NCI-H2081 (cell line): ENCODE measurements around the gene OR1F1.
"Not testable (repeated sequence)": the region's sequence is repeated elsewhere in the genome, so short reads cannot be mapped to it uniquely, and the experiment has no call there.

Experiments used
- DNase-seq, 2 experiments: peaks; one replicate each; lab custom pipeline; 2025; lab: John Stamatoyannopoulos, UW

OR1F1 gene

DNA sequence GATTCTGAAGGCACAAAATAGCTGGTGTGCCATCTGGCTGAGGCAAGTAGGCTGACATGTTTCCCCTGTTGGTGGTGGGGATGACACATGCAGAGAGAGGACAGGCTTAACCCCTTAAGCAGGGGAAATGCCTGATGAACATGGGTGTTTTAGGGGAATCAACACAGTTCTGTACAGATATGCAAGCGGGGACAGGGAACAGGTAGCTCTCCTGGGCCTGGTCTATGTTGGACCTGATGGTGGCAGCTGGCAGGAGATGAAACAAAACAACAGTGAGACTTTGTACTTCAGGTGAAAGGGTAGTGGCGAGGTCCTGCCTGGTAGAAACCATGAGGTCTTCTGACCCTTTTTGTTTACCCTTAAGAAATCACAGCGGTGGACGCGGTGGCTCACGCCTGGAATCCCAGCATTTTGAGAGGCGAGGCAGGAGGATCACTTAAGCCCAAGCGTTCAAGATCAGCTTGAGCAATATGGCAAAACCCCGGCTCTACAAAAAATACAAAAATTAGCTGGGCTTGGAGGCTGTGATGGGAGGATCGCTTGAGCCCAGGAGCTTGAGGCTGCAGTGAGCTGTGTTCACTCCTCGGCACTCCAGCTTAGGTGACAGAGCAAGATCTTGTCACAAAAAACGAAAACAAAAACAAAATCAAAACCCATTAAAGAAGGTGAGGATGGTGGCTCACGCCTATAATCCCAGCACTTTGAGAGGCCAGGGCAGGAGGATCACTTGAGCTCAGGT is 10.5 kb downstream of the OR1F1 start:
- DNase-seq, result no peak

DNA sequence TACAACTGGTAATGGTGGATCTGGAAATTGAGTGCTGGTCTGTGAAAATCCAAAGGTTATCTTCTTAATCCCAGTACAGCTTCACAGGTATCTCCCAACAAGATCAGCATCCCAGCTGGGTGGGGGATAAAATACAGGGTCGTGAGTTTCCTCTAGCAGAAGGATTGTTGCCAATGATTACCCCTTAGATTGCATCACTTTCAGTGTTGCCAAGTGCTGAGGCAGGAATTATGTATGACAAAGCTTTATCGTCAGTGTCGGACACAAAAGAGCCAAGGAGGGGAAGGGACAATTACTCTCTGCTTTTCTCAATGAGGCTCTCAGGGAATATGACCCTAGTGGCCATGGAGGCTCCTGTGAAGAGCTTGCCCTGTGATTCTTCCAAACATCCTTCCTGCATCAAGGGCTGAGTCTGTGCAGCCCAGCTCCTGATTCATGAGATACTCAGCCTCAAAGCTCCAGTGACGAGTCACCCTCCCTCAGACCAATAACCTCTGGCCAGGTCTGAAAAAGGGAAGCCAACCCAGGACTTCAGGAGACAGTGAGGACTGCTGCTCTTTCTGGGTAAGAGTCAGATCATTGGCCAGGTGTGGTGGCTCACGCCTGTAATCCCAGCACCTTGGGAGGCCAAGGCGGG is 15.0 kb downstream of the OR1F1 start:
- DNase-seq, result no peak

DNA sequence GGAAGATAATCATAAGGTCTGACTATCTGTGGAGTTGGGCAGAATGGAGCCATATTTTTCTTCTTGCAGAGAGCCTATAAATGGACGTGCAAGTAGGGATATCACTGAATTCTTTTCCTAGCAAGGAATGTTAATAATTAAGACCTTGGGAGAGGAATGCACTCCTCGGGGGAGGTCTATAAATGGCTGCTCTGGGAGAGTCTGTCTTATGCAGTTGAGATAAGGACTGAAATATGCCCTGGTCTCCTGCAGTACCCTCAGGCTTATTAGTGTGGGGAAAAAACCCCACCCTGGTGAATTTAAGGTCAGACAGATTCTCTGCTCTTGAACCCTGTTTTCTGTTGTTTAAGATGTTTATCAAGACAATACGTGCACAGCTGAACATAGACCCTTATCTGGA is 17.9 kb downstream of the OR1F1 start:
- not testable (repeated sequence) for DNase-seq

DNA sequence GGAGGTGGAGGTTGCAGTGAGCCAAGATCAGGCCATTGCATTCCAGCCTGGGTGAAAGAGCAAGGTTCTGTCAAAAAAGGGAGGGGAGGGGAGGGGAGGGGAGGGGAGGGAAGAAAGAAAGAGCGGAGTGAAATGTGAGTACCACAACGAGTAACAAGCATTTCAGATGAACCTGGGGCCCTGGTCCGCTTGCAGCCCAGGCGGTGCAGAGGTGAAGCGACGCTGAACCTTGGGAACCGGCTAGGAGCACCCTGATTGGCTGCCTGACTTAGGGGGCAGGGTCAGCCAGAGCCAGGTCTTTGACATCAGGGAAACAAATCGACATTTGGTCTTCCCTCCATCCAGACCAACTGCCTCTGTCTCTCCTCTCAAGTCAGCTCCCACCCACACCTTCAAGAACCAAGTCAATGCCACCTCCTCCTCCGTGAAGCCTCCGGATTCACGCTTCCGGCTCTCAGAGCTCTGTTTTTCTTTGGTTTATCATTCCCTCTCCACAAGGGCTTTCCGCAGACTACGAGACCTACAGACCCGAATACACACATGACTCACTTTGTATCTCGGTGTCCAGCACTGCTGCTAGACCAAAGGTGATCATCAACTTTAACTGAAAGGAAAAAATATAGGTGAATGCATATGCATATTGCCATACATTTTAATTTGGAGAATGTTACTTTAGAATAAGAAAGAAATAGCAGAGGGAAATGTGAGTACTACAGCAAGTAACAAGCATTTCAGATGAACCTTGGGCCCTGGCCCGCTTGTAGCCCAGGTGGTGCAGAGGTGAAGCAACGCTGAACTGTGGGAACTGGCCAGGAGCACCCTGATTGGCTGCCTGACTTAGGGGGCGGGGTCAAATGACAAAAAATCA is 19.3 kb downstream of the OR1F1 start:
- no peak for DNase-seq

DNA sequence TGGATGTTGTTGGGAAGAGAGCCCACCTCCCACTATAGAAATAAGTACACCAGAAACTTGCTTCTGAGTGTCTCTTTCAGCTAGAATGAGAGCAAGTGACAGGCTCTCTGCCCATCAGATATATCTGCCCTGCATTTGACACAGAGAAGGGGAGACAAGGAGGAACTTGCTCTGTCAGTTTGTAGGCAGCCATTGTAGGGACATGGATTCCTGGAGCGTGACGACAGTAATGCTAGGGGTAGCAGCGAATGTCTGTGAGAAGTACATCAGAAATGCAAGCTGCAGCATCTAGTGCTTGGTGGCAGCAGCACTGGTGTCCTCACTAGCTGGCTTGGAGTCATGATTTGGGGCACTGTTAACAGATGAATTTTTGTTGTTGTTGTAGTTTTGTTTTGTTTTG is 24.0 kb downstream of the OR1F1 start:
- no peak for DNase-seq

DNA sequence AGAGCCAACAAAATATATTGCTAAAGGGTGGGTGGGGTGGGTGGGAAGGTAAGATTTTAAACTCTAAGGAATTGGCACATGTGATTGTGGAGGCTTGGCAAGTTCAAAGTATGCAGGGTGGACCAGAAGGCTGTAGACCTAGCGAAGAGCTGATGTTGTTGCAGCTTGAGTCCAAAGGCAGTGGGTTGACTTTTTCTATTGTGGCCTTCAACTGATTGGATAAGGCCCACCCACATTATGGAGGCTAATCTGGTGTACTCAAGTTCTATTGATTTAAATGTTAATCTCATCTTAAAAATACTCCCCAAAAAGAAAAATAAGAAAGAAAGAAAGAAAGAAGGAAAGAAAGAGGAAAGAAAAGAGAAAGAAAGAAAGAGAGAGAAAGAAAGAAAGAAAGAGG is 24.6 kb downstream of the OR1F1 start:
- no peak for DNase-seq

DNA sequence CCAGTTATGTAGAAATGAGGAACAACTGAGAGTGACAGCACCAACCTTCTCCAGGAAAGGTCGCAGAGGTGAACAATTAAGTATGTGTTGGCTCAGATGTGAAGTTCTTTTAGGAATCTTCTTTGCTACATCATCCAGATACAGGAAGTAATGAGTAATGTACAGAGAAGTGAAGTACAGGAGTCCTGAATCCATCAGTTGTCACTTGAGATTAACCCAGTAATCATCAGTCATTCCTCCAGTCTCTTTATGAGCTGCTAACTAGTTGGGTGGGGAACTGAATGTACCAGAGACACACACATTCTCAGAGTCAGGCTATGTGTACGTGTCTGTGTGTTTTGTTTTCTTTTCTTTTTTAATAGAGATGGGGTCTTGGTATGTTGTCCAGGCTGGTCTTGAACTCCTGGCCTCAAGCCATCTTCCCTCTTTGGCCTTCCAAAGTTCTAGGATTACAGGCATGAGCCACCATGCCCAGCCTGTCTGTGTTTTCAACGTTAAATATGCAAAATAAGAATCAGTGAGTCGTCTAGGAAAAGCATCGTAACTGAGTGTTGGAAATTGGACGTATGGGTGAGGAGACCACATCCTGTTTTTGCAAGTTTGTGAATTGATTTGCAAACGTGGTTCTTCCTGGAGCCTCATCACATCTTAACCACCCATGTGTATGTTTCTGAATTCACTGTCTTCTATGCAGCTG is 27.0 kb downstream of the OR1F1 start:
- no peak for DNase-seq

DNA sequence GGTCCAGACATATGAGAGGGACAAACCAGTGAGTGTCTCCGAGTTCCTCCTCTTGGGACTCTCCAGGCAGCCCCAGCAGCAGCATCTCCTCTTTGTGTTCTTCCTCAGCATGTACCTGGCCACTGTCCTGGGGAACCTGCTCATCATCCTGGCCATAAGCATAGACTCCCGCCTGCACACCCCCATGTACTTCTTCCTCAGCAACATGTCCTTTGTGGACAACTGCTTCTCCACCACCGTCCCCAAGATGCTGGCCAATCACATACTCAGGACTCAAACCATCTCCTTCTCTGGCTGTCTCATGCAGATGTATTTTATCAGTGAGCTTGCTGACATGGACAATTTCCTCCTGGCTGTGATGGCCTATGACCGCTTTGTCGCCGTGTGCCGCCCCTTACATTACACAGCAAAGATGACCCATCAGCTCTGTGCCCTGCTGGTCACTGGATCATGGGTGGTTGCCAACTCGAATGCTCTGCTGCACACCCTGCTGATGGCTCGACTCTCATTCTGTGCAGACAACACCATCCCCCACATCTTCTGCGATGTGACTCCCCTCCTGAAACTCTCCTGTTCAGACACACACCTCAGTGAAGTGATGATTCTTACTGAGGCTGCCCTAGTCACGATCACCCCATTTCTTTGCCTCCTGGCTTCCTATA is 27.7 kb downstream of the OR1F1 start:
- no peak for DNase-seq

DNA sequence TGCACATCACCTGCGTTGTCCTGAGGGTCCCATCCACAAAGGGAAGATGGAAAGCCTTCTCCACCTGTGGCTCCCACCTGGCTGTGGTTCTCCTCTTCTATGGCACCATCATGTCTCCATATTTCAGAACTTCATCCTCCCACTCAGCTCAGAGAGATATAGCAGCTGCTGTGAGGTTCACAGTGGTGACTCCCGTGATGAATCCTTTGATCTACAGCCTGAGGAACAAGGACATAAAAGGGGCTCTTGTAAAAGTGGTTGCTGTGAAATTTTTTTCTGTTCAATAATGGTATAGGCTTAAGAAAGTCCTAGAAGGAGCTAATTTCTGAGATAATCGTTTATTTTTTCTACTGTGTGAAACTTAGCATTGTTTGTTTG is 28.2 kb downstream of the OR1F1 start:
- DNase-seq, result no peak

DNA sequence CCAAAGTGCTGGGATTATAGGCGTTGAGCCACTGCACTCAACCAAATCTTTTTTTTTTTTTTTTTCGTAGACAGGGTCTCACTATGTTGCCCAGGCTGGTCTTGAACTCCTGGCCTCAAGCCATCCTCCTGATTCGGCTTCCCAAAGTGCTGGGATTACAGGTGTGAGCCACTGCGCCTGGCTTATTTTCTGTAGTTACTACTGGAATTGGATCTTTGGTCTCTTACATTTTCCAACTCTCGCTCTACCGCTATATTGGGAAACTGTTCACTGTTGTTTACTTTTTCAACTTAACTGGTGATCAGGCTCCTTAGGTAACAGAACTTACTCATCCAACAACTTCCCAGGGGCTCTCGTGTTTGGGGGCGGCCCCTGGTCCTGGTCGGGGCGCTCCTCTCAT is 32.8 kb downstream of the OR1F1 start:
- DNase-seq, result no peak

DNA sequence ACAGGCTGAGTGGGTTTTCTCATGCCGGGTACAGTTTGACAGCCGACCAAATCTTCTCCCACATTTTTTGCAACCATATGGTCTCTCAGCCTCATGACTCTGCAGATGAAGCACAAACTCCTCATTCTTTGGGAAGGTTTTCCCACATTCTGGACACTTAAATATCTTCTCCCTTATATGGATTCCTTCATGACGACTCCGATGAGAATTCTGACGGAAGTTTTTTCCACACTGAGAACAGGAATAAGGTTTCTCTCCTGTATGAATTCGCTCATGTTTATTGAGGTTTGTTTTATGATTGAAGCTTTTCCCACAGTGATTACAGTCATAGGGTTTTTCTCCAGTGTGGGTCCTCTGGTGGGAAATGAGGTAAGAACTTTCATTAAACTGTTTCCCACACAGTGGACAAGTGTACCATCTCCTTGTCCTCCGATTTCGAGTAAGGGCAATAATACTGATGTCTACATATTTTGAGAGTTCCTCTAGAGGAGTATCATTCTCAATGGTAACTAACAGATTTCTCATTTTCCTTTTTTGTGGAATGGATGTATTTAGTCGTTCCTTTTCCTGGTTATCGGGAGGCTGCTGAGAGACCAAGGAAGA is 36.0 kb downstream of the OR1F1 start:
- no peak for DNase-seq

DNA sequence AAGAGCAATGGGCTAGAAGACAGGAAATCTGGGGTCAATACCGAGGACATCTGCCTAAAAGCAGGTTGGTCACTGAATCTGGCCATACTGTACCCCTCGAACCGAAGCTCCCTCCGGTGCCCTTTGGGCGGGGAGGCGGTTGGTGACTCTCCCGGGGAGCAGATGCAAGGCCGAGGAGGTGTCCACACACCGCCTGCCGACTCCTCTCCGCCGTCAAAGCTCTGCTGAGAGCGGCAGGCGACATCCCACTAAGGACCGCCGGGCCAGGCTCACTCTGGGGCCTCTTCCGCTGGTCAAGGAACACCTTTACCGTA is 46.5 kb downstream of the OR1F1 start:
- DNase-seq, result no peak

DNA sequence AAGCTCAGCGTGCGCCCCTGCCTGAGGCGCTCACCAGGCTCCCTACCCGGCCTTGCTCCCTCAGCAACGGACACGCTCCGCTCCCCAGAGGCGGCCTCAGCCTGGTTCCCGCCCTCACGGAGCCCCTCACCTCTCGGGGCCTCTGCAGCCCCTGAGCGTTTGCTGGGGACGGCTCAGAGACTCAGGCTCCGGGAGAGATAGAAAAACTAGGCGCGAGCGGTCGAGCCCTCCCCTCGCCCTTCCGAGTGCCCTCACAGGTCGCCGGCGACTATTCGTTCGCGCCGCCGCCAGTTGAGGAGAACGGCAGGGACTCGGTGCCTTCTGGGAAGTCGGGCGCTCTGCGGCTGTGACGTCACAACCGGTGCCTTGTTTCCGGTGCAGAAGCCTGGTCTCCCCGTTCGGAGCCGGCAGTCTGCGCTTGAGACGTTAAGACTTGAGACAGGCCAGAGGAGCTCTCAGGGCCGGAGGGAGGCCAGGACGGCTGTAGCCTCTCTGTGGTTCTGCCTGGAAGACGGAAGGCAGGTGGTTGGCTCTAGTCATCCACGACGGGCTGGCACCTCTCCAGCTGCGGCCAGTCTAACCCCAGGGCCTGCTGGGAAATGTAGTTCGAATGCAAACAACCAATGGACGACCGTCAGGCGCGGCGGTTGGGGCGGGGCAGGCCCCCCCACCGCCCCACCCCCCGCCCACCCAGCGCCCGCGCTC is 47.0 kb downstream of the OR1F1 start, which contains the start of gene ZNF200:
ZNF200 (minus strand) TSS at position 302 of the 705 bp plus-strand sequence. CDS start 1,403 bp downstream, outside the sequence.
- DNase-seq, result peak; percentile 90 to 94

DNA sequence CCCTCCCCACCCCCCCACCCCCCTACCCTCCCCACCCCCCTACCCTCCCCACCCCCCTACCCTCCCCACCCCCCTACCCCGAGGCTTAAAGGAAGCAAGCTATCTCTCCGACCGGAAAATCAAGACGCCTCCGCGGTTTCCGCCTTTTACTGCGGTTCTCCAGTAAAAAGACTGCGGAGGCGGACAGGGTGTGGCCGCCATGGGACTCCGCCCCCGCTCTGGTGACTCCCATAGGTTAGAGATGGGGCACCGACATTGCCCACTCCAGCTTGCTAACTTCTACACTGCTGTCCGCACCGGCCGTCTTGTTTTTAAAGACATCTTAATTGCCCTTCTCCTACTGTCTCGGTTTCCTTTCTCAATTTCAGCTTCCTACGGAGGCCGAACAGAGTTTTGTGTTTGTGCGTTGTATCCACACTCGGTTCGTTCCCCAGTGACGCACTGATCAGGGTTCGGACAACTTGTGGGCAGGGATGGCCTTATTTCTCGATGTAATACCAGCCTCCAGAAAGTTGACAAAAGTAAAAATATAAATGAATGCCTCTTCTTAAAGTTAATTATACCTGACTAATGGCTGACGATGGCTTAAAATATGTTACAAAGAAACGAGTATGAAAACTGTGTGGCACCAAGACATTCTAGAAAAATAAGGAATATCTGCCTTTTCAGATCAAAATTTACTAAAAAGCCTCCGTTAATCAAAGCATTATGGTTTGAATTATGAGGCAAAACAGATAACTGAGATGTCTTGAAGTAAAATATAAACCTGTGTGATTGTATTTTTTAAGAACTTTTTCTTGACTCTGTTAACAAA is 48.1 kb downstream of the OR1F1 start:
- DNase-seq, result peak in 1 of 2 experiments; percentile 3

DNA sequence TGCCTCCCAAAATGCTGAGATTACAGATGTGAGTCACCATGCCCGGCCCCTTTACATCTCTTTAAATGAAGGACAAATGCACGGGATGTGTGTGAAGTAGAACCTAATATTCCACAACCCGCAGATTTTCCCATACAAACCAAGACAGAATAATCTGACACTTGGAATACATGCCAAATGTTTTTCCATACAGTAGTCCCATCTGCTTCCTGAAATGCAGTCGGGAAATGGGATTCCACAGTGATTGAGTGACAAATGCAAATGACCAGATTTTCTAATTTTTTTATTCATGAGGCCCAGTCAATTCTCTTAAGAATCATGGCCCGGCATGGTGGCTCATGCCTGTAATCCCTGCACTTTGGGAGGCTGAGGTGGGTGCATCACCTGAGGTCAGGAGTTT is 53.8 kb downstream of the OR1F1 start:
- DNase-seq, result no peak

DNA sequence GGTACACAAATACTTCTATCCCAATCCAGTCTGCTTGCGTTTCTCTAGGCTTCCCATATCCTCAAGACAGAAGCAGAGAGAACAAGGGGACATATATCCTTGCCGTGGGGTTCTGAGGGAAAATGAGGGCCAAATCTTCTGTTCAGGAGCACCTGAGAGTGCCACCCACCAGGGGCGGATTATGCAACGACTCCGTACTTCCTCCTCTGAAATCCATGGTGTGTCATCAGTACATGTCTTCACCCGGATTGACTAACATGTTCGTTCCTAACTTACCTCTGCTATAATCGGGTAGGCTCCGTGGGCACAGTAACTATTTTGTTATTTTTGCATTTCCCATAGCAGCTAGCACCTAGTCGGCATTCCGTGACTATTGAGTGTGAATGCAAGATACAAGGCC is 54.7 kb downstream of the OR1F1 start:
- no peak for DNase-seq

DNA sequence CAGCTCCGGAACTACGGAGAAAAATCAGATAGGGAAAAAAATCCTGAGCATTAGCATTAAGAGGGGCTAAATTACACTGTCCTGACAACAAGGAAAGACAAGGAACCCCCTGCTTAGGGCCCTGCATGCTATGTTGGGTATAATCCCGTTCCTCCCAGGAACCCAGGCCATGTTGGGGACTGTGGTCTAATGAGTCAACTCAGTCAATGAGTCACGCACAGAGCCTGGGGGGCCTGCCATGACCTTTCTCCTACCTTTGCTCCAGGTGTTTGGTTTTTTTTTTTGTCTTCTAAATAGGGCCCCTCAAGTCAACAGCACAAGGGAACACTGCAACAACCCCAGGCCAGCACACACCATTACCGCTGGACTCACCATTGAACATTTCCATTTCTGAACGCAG is 55.9 kb downstream of the OR1F1 start:
- no peak for DNase-seq

DNA sequence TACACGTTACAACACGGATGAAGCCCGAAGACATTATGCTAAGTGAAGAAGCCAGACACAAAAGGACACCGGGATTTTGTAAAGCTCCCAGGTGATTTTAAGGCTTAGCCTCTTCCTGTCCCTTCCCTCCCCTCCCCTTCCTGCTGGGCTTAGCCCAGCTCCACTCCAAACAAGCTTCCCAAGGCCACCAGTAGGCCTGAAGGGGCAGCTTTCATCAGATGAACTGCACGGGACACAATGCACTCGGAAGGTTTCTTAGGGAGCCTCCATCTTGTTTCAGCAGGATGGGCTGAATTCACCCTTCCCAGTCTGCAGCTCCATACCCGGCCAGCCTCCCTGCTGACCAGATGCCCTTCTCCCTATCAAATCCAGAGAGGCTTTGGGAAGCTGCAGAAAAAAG is 58.0 kb downstream of the OR1F1 start:
- DNase-seq, result no peak

DNA sequence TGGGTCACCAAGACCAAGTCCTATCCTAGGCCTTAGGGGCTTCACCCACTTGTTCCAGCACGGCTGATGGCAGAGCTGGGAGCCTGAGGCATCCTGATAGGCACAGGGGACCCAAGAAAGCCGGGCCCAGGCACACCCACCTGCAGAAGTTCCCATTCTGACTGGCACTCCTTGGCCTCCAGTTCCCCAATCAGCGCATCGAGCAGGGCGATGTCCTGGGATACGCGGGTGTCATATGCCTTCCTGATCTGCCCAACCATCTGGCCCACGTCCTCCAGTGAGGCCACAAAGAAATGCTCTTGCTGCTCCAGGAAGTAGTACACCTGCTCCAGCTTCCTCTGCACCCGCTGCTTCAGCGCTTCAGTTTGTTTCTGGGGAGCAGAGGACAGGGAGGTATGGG is 58.9 kb downstream of the OR1F1 start:
- peak in 1 of 2 experiments; percentile 1 for DNase-seq

DNA sequence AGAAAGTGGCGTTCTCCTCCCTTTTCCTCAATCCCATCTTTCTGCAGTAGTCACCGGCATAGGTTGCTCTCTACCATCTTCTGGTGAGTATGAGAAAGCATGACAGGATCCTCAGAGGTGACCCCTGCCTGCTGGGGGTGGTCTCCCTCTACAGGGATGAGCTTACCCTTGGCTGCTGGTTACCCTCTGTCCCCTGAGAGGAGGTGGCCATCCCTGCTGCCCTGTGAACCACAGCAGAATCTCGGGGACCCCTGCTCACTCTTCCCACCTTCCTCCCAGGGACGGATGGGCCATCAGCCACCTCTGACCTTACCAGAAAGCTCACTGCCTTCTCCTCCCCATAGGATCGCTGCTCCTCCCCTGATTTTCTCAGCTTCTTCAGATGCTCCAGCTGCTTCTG is 60.6 kb downstream of the OR1F1 start:
- no peak for DNase-seq
